ENCODE measurements around the gene BACH2.

DNA sequence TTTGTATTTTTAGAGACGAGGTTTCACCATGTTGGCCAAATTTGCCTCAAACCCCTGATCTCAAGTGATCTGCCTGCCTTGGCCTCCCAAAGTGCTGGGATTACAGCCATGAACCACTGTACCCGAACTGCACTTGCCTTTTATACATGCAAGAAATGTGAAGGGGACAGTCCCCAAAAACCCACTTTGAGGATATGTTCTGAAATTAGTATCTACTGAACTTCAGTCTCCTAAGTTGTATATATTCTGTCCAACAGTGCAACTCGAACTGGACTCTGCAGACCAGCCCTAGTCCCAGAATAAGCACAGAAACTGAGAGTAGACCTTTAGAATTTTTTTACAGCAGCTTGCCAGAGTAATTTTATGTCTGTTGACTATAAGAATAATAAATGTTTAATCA lies 28.5 kb downstream of the BACH2 start:
- TF ChIP-seq POLR2A (IDR thresholded peaks at IDR 0.05) (no peak), POLR2AphosphoS5 (IDR thresholded peaks at IDR 0.05) (no peak), EP300 (IDR thresholded peaks at IDR 0.05) (no peak)
- TF ChIP-seq, protein P1, sequence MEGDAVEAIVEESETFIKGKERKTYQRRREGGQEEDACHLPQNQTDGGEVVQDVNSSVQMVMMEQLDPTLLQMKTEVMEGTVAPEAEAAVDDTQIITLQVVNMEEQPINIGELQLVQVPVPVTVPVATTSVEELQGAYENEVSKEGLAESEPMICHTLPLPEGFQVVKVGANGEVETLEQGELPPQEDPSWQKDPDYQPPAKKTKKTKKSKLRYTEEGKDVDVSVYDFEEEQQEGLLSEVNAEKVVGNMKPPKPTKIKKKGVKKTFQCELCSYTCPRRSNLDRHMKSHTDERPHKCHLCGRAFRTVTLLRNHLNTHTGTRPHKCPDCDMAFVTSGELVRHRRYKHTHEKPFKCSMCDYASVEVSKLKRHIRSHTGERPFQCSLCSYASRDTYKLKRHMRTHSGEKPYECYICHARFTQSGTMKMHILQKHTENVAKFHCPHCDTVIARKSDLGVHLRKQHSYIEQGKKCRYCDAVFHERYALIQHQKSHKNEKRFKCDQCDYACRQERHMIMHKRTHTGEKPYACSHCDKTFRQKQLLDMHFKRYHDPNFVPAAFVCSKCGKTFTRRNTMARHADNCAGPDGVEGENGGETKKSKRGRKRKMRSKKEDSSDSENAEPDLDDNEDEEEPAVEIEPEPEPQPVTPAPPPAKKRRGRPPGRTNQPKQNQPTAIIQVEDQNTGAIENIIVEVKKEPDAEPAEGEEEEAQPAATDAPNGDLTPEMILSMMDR (IDR thresholded peaks at IDR 0.05), result no peak
